Measurements from ENCODE around the gene KANTR.

KANTR gene

DNA sequence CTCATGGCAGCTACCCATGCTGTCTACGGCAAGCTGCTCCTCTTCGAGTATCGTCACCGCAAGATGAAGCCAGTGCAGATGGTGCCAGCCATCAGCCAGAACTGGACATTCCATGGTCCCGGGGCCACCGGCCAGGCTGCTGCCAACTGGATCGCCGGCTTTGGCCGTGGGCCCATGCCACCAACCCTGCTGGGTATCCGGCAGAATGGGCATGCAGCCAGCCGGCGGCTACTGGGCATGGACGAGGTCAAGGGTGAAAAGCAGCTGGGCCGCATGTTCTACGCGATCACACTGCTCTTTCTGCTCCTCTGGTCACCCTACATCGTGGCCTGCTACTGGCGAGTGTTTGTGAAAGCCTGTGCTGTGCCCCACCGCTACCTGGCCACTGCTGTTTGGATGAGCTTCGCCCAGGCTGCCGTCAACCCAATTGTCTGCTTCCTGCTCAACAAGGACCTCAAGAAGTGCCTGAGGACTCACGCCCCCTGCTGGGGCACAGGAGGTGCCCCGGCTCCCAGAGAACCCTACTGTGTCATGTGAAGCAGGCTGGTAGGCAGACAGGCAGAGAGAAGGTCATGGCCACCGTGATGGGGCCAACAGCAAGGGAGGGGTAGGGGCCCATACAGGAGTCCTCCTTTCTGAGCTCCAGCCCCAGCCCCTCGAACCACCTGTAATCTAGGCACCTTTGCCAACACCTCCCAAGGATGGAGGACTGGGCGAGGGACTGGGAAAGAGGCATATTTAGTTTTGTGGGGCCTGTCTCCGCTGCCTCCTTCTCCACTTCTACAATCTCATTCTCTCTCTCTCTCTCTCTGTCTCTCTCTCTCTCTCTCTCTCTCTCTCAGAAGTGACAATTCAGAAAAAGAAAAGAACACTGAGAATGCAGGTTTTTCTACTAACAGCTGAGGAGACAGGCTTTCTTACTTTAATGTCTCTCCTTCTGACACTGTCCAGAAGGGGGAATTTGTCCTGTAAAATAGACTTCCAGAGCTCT, 16.4 kb upstream of the KANTR start:
- no peak overlapping the region for H3K4me2 ChIP-seq (ENCODE audit: insufficient read depth, low read length, poor library complexity, severe bottlenecking)
- no peak overlapping the region for H4K91ac ChIP-seq (ENCODE audit: low read depth, low read length, poor library complexity)
- no peak overlapping the region for H4K8ac ChIP-seq (ENCODE audit: low read depth, low read length)
- H2AK5ac ChIP-seq (ENCODE audit: low read depth, low read length), result no peak overlapping the region
- no peaks in the 10 kb centered on the region for H3K9me3 ChIP-seq (replicated peaks in 1 of 2; ENCODE audit: control insufficient read depth in 2 of 2, insufficient read depth in 1 of 2, low read depth in 1 of 2, low read length in 2 of 2)
- H3K27me3 ChIP-seq (ENCODE audit: control insufficient read depth in 3 of 3, insufficient read depth in 3 of 3, low read depth in 1 of 3, low read length in 3 of 3), result no peaks in the 10 kb centered on the region
- H2BK120ac ChIP-seq (ENCODE audit: low read depth, low read length), result no peak overlapping the region
- no peak overlapping the region for H3K14ac ChIP-seq (ENCODE audit: low read length)
- H2BK5ac ChIP-seq (ENCODE audit: low read length), result no peak overlapping the region
- no peak for DNase-seq (ENCODE audit: low spot score)
- H3K4me1 ChIP-seq (ENCODE audit: control insufficient read depth in 2 of 2, insufficient read depth in 1 of 2, low read depth in 1 of 2, low read length in 2 of 2), result peaks cover 0 to 5% of the 10 kb centered on the region in 2 donors
- H3K4me3 ChIP-seq (ENCODE audit: low read length in 2 of 2), result no peak overlapping the region
- H2BK15ac ChIP-seq (ENCODE audit: low read length), result no peak overlapping the region
- H3K27ac ChIP-seq (replicated peaks; ENCODE audit: low read length), result no peak overlapping the region
- H3K23ac ChIP-seq (ENCODE audit: low read depth, low read length, poor library complexity), result no peak overlapping the region
- H3K79me1 ChIP-seq (ENCODE audit: low read depth, low read length), result no peaks in the 10 kb centered on the region
- no CpG with 5 or more reads among the region's 27 CpGs for WGBS, 2 donors (ENCODE audit: extremely low coverage in 2 of 2, insufficient read length in 2 of 2, insufficient replicate concordance in 1 of 2)
- H2BK12ac ChIP-seq (ENCODE audit: low read length), result no peak overlapping the region
- H2AFZ ChIP-seq (ENCODE audit: low read length), result no peak overlapping the region
- peaks cover 0 to 7% of the 10 kb centered on the region in 2 donors for H3K36me3 ChIP-seq (replicated peaks in 1 of 2; ENCODE audit: control insufficient read depth in 2 of 2, insufficient read depth in 2 of 2, low read length in 2 of 2)
- H3K18ac ChIP-seq (ENCODE audit: low read length), result no peak overlapping the region
- no peak overlapping the region for H3K4ac ChIP-seq (ENCODE audit: low read length)
- H3K9ac ChIP-seq (ENCODE audit: low read depth, low read length, poor library complexity), result no peak overlapping the region

DNA sequence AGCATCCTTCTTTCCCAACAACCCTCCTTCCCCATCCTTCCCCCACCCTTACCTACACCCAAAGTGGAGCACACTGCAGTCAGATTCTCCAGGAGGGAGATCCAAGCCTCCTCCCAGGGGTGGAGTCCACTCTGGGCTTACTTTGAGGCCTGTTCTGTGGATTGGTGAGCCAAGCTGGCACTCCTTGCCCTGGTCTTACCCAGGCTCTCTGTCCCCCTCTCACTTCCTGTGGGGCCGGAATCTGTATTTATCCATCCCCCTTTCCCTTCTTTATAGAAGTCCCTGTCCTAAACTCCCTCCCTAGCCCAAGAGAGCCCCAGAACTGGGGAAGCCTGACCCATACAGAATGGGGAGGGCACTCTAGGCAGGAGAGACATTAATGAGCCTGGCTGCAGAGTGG, 15.0 kb upstream of the KANTR start:
- Histone ChIP-seq H3K79me1 (ENCODE audit: low read depth, low read length) (peaks cover under 1% of the 10 kb centered on the region), H2AK5ac (ENCODE audit: low read depth, low read length) (no peak overlapping the region), H3K36me3 (replicated peaks in 1 of 2; ENCODE audit: control insufficient read depth in 2 of 2, insufficient read depth in 2 of 2, low read length in 2 of 2) (peaks cover under 1 to 9% of the 10 kb centered on the region in 2 donors), H3K27ac (replicated peaks; ENCODE audit: low read length) (no peak overlapping the region), H4K8ac (ENCODE audit: low read depth, low read length) (no peak overlapping the region), H4K91ac (ENCODE audit: low read depth, low read length, poor library complexity) (no peak overlapping the region), H2BK12ac (ENCODE audit: low read length) (no peak overlapping the region), H3K4me3 (ENCODE audit: low read length in 2 of 2) (no peak overlapping the region), H3K9ac (ENCODE audit: low read depth, low read length, poor library complexity) (no peak overlapping the region), H2BK5ac (ENCODE audit: low read length) (no peak overlapping the region), H2BK120ac (ENCODE audit: low read depth, low read length) (no peak overlapping the region), H3K18ac (ENCODE audit: low read length) (no peak overlapping the region), H3K27me3 (ENCODE audit: control insufficient read depth in 3 of 3, insufficient read depth in 3 of 3, low read depth in 1 of 3, low read length in 3 of 3) (no peaks in the 10 kb centered on the region), H3K4me1 (ENCODE audit: control insufficient read depth in 2 of 2, insufficient read depth in 1 of 2, low read depth in 1 of 2, low read length in 2 of 2) (peaks cover 3 to 5% of the 10 kb centered on the region in 2 donors), H3K9me3 (replicated peaks in 1 of 2; ENCODE audit: control insufficient read depth in 2 of 2, insufficient read depth in 1 of 2, low read depth in 1 of 2, low read length in 2 of 2) (no peaks in the 10 kb centered on the region), H3K14ac (ENCODE audit: low read length) (no peak overlapping the region), H3K4ac (ENCODE audit: low read length) (no peak overlapping the region), H3K4me2 (ENCODE audit: insufficient read depth, low read length, poor library complexity, severe bottlenecking) (no peak overlapping the region), H2AFZ (ENCODE audit: low read length) (no peak overlapping the region), H3K23ac (ENCODE audit: low read depth, low read length, poor library complexity) (no peak overlapping the region), H2BK15ac (ENCODE audit: low read length) (no peak overlapping the region)
- no CpG with 5 or more reads among the region's 1 CpG for WGBS, 2 donors (ENCODE audit: extremely low coverage in 2 of 2, insufficient read length in 2 of 2, insufficient replicate concordance in 1 of 2)
- DNase-seq (ENCODE audit: low spot score), result no peak

DNA sequence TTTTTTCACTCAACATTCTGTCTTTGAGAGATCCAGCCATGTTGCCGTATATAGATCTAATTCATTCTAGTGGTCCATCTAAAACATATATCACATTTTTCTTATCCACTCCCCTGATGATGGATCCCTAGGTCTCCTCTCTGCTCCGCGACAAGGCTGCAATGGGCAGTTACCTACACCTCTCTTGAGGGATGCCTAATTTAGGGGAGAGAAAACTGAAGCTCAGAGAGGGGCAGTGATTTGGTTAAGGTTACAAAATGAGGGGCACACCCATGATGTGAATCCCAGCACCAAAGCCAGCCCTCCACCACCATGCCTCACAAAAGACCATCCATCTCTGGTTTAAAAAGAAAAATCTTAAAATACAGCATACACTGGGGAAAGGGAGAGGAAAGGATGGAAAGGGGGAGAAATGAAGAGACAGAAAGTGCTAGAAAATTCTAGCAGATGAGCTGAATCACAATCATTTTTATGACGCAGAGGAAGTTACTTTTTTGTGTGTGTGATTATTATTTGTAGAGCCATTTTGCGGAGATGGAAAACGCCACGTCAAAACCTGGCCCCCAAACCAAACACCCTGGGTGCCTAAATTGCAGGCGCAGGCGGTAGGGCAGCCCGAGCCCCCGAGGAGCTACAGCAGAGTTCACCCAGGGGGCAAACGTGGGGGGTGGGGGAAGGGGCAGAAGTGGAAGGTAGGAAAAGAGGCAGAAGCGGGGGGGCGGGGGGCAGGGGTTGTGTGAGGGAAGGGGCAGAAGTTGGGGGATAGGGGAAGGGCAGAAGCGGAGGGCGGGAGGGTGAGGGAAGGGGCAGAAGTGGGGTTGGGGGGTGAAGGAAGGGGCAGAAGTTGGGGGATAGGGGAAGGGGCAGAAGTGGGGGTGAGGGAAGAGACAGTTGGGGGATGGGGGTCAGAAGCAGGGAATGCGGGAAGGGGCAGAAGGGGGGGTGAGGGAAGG, 13.0 kb upstream of the KANTR start:
- Histone ChIP-seq H2AFZ (ENCODE audit: low read length) (no peak overlapping the region), H2AK5ac (ENCODE audit: low read depth, low read length) (no peak overlapping the region)

More for the DNA sequence above, 13.0 kb upstream of the KANTR start:
- Histone ChIP-seq H3K79me1 (ENCODE audit: low read depth, low read length) (peaks cover 6% of the 10 kb centered on the region), H3K27ac (replicated peaks; ENCODE audit: low read length) (peak overlapping the region; percentile 70), H2BK15ac (ENCODE audit: low read length) (no peak overlapping the region), H3K18ac (ENCODE audit: low read length) (no peak overlapping the region), H3K23ac (ENCODE audit: low read depth, low read length, poor library complexity) (no peak overlapping the region), H3K4me2 (ENCODE audit: insufficient read depth, low read length, poor library complexity, severe bottlenecking) (peak overlapping the region; percentile 37), H3K4ac (ENCODE audit: low read length) (no peak overlapping the region), H4K8ac (ENCODE audit: low read depth, low read length) (no peak overlapping the region), H4K91ac (ENCODE audit: low read depth, low read length, poor library complexity) (no peak overlapping the region), H2BK5ac (ENCODE audit: low read length) (no peak overlapping the region), H3K4me3 (ENCODE audit: low read length in 2 of 2) (no peak overlapping the region), H3K9me3 (replicated peaks in 1 of 2; ENCODE audit: control insufficient read depth in 2 of 2, insufficient read depth in 1 of 2, low read depth in 1 of 2, low read length in 2 of 2) (no peaks in the 10 kb centered on the region), H3K14ac (ENCODE audit: low read length) (no peak overlapping the region), H3K4me1 (ENCODE audit: control insufficient read depth in 2 of 2, insufficient read depth in 1 of 2, low read depth in 1 of 2, low read length in 2 of 2) (peaks cover 4 to 5% of the 10 kb centered on the region in 2 donors), H2BK12ac (ENCODE audit: low read length) (no peak overlapping the region), H3K27me3 (ENCODE audit: control insufficient read depth in 3 of 3, insufficient read depth in 3 of 3, low read depth in 1 of 3, low read length in 3 of 3) (no peaks in the 10 kb centered on the region), H2BK120ac (ENCODE audit: low read depth, low read length) (no peak overlapping the region), H3K36me3 (replicated peaks in 1 of 2; ENCODE audit: control insufficient read depth in 2 of 2, insufficient read depth in 2 of 2, low read length in 2 of 2) (peaks cover 17 to 27% of the 10 kb centered on the region in 2 donors), H3K9ac (ENCODE audit: low read depth, low read length, poor library complexity) (no peak overlapping the region)
- no CpG with 5 or more reads among the region's 17 CpGs for WGBS, 2 donors (ENCODE audit: extremely low coverage in 2 of 2, insufficient read length in 2 of 2, insufficient replicate concordance in 1 of 2)
- no peak for DNase-seq (ENCODE audit: low spot score)
